ENCODE results near the gene PACSIN2. TPM values are rescaled to one million over a fixed set of nuclear protein-coding genes. Genes with fewer than 3 reads are reported as not detected.

The PACSIN2 gene
- total RNA-seq, 1 experiment from 2014 or later: 224 TPM

GRCh38 chr22:42891696-42892095 is 123.3 kb downstream of the PACSIN2 start:
- CTCF ChIA-PET: interaction anchor here (0.6 kb wide), 1 partner anchor 63 kb away, joined by 3 read pairs; no protein-coding TSS in a partner anchor
- intact Hi-C loops (cut with micrococcal nuclease; ENCODE audit: unreplicated experiment): no loop called here
- no peaks in the 10 kb centered on the region for H3K27me3 Mint-ChIP-seq (ENCODE audit: unreplicated experiment)
- no TSS peak for BruUV-seq (replicated peaks)
- peaks cover 31% of the 10 kb centered on the region for H3K4me1 Mint-ChIP-seq (ENCODE audit: low read depth, unreplicated experiment)
- no peak for DNase-seq
- no peak for TF ChIP-seq CTCF (IDR thresholded peaks at IDR 0.05; ENCODE audit: unreplicated experiment)
- no peak overlapping the region for H3K27ac Mint-ChIP-seq (ENCODE audit: unreplicated experiment)
- H3K9me3 Mint-ChIP-seq (ENCODE audit: low read depth, unreplicated experiment): no peaks in the 10 kb centered on the region
- H3K4me3 Mint-ChIP-seq (ENCODE audit: low read depth, unreplicated experiment): no peak overlapping the region
- H3K36me3 Mint-ChIP-seq (ENCODE audit: insufficient read depth, unreplicated experiment): peaks cover 58% of the 10 kb centered on the region

GRCh38 chr22:42891008-42891407 is 123.9 kb downstream of the PACSIN2 start:
- Mint-ChIP-seq H3K4me1 (ENCODE audit: low read depth, unreplicated experiment) (peaks cover 33% of the 10 kb centered on the region), H3K4me3 (ENCODE audit: low read depth, unreplicated experiment) (no peak overlapping the region), H3K36me3 (ENCODE audit: insufficient read depth, unreplicated experiment) (peaks cover 65% of the 10 kb centered on the region), H3K27ac (ENCODE audit: unreplicated experiment) (no peak overlapping the region), H3K9me3 (ENCODE audit: low read depth, unreplicated experiment) (no peaks in the 10 kb centered on the region), H3K27me3 (ENCODE audit: unreplicated experiment) (no peaks in the 10 kb centered on the region)
- no peak for TF ChIP-seq CTCF (IDR thresholded peaks at IDR 0.05; ENCODE audit: unreplicated experiment)
- no TSS peak for BruUV-seq (replicated peaks)
- CTCF ChIA-PET: interaction anchor here (0.6 kb wide), 1 partner anchor 64 kb away, joined by 3 read pairs; no protein-coding TSS in a partner anchor
- no peak for DNase-seq
- intact Hi-C loops (cut with micrococcal nuclease; ENCODE audit: unreplicated experiment): no loop called here

- no peaks in the 10 kb centered on the region for H3K9me3 Mint-ChIP-seq (ENCODE audit: low read depth, unreplicated experiment)
- H3K27me3 Mint-ChIP-seq (ENCODE audit: unreplicated experiment): no peaks in the 10 kb centered on the region
- DNase-seq: no peak
- peaks cover 33% of the 10 kb centered on the region for H3K4me1 Mint-ChIP-seq (ENCODE audit: low read depth, unreplicated experiment)
- peaks cover 81% of the 10 kb centered on the region for H3K36me3 Mint-ChIP-seq (ENCODE audit: insufficient read depth, unreplicated experiment)
- no peak for TF ChIP-seq CTCF (IDR thresholded peaks at IDR 0.05; ENCODE audit: unreplicated experiment)
- intact Hi-C loops (cut with micrococcal nuclease; ENCODE audit: unreplicated experiment): no loop called here
- CTCF ChIA-PET: no interaction called here
- BruUV-seq (replicated peaks): no TSS peak
- peak overlapping the region; percentile 57 for H3K27ac Mint-ChIP-seq (ENCODE audit: unreplicated experiment)
- H3K4me3 Mint-ChIP-seq (ENCODE audit: low read depth, unreplicated experiment): peak overlapping the region; percentile 2
Measured at GRCh38 chr22:42889304-42889703, 125.6 kb downstream of the PACSIN2 start.

GRCh38 chr22:42887523-42888507 is 127.1 kb downstream of the PACSIN2 start:
- Mint-ChIP-seq H3K4me3 (ENCODE audit: low read depth, unreplicated experiment) (peak overlapping the region; percentile 63), H3K9me3 (ENCODE audit: low read depth, unreplicated experiment) (no peaks in the 10 kb centered on the region), H3K4me1 (ENCODE audit: low read depth, unreplicated experiment) (peaks cover 33% of the 10 kb centered on the region), H3K36me3 (ENCODE audit: insufficient read depth, unreplicated experiment) (peaks cover 87% of the 10 kb centered on the region), H3K27ac (ENCODE audit: unreplicated experiment) (peak overlapping the region; percentile 99), H3K27me3 (ENCODE audit: unreplicated experiment) (no peaks in the 10 kb centered on the region)
- TF ChIP-seq CTCF (IDR thresholded peaks at IDR 0.05; ENCODE audit: unreplicated experiment): no peak
- no TSS peak for BruUV-seq (replicated peaks)
- intact Hi-C loops (cut with micrococcal nuclease; ENCODE audit: unreplicated experiment): no loop called here
- DNase-seq: peak; percentile 71
- CTCF ChIA-PET: interaction anchor here (1.2 to 1.6 kb wide), 2 partner anchors 20 to 32 kb away, joined by 3 to 8 read pairs; no protein-coding TSS in a partner anchor

All from Calu3 (cell line).